Activated CD4-positive, CD25-positive, alpha-beta regulatory T cell treated with anti-CD3 and anti-CD28 coated beads, Interleukin-2, amount 50 U/mL, for 16 hours (primary cell): ENCODE results near the gene PPM1K.

Source experiments
- DNase-seq: peaks from one replicate; pipeline ENCODE4 v3.0.0-alpha.2; 2020; ENCODE audit warnings: low read depth, low spot score

PPM1K gene

GRCh38 chr4:88217169-88217568 lies 67.2 kb downstream of the PPM1K start:
- DNase-seq = no peak

- DNase-seq = no peak
Measured at GRCh38 chr4:88216395-88216794, 68.0 kb downstream of the PPM1K start.

DNA sequence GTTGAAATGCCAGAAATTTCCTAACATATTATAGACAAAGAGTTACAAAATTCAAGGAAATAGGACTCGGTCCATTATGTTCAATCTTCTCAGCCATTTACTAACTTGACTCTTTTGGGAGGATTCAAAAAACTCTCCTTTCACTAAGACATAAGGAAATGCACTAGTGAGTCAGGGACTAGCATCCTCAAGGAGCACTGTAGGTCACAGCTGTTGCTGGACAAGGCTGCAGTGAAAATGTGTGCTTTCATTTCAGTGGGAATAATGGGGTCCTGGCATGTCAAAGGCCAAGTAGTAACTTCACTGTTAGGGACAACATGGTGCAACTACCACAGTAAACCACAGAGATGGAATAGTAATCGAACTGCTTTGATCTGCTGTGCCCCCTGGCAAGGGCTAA lies 69.0 kb downstream of the PPM1K start:
- DNase-seq = no peak

- DNase-seq = no peak
Measured at GRCh38 chr4:88212253-88212561, 72.2 kb downstream of the PPM1K start.

DNA sequence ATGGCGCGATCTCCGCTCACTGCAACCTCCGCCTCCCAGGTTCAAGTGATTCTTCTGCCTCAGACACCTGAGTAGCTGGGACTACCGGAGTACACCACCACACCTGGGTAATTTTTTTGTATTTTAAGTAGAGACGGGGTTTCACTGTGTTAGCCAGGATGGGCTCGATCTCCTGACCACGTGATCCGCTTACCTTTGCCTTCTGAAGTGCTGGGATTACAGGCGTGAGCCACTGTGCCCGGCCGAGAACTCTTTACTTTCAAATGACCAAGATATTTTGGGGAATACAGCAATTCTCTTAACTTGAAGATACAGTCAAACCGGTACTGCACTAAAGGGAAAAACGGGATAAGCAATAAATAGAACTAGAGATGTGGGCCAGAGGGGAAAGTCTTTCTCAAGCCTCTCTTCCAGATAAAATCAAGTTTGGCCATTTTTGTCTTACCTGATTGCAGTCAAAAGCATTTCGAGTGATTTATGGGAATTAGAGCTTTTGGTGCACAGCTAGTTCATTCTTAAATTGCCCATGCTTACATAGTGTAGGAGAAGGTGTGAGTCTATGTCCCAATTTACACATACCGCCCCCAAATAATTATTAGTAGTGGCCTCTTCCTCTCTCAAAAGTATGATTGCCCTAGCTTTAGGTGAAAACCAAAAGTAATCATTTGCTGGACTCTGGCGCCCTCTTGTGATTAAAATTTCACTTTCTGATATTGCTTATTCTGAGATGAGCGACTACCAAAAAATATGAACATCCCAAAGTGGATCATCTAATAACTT lies 72.7 kb downstream of the PPM1K start:
- DNase-seq = peak; percentile 33

DNA sequence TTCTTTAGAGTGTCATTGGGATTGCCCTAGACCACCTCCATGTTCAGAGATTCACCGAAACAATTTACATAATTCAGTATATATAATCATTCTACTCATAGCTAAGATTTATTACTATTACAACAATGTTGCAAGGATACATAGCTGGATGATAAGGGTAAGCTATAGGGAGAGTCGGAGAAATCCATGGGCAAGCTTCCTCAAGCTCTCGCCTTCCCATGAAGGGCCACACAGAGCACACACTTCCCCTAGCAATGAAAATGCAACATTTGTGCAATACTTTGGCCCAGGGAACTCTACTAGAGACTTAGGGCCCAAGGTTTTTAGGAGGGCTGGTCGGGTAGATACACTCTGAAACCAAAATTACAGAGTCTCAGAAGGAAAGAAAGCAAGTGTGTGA lies 76.2 kb downstream of the PPM1K start:
- no peak for DNase-seq
